ENCODE data around the gene USF1.

DNA sequence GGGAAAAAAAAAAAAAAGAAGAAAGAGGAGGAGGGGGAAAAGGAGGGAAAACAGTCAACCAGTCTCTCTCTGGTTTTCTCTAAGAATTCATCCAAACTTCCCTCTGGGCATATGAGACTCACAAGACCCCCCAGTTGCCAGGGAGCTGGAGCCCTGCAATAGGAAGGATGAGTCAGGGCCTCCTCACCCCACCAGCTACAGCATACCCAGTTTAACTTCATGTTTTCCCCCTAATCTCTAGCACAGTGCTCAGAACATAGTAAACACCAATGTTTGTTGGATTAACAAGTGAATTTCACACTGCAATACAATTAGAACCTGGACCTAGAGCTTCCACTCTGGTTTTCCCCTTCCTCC is 32.7 kb downstream of the USF1 start:
- TF ChIP-seq GATA2 (IDR thresholded peaks at IDR 0.05; ENCODE audit: low read depth, low read length) (no peak), GATA3 (IDR thresholded peaks at IDR 0.05; ENCODE audit: low read depth, low read length) (no peak)

All from SH-SY5Y (cell line).